SK-N-MC (cell line): ENCODE results near the gene PIK3CD.

Experiments used
- DNase-seq: peaks from one replicate; pipeline ENCODE4 v3.0.0-alpha.2; 2011; ENCODE audit warnings: low read depth, low spot score
- H3K27ac ChIP-seq: fragments of 200-600 bp; sonication (generic); 2 replicates; pipeline ENCODE4 v1.5.1; 2016; ENCODE audit warnings: mixed run types
- H3K36me3 ChIP-seq: fragments of 200-600 bp; sonication (generic); 2 replicates; pipeline ENCODE4 v1.6.1; 2017; ENCODE audit warnings: antibody characterized with exemption, low read length, mixed read lengths; ENCODE audit not compliant: insufficient read depth
- H3K4me3 ChIP-seq: fragments of 200-600 bp; sonication (generic); 2 replicates; pipeline ENCODE4 v1.5.1; 2016
- H3K9ac ChIP-seq: fragments of 200-600 bp; sonication (generic); 2 replicates; pipeline ENCODE4 v1.8.0; 2017; ENCODE audit warnings: mixed run types, mixed read lengths; ENCODE audit not compliant: insufficient read length
- H3K9me3 ChIP-seq: fragments of 200-600 bp; sonication (generic); 2 replicates; pipeline ENCODE4 v1.6.1; 2017; ENCODE audit warnings: low read depth, mild to moderate bottlenecking, antibody characterized with exemption, low read length, moderate library complexity, mixed read lengths
- EZH2 ChIP-seq: fragments of 200-600 bp; sonication (generic); IDR thresholded peaks from one replicate; pipeline ENCODE4 v1.6.1; 2017; ENCODE audit warnings: antibody characterized with exemption
- FOXP2 ChIP-seq: optimal IDR thresholded peaks from 2 replicates; pipeline ENCODE3; 2011; ENCODE audit warnings: mild to moderate bottlenecking, moderate library complexity; ENCODE audit not compliant: insufficient read depth; ENCODE audit errors: extremely low read length, control extremely low read depth
- POLR2AphosphoS5 ChIP-seq: IDR thresholded peaks from 2 replicates; pipeline ENCODE4 v1.6.1; 2012; ENCODE audit warnings: mild to moderate bottlenecking, low read depth, low read length, borderline replicate concordance

PIK3CD gene

GRCh38 chr1:9651565-9652378 is at the start of gene PIK3CD:
Gene PIK3CD, plus strand, starts transcription at chr1:9651731. Its CDS starts 58,725 bp downstream, at chr1:9710456.
- H3K9ac ChIP-seq = no peak within 1 kb of the TSS
- no peaks in the 10 kb centered on the region for H3K36me3 ChIP-seq
- no peak within 1 kb of the TSS for H3K27ac ChIP-seq
- peak within 1 kb of the TSS; percentile 80 for H3K4me3 ChIP-seq
- H3K9me3 ChIP-seq = no peaks in the 10 kb centered on the region
- TF ChIP-seq EZH2 = no peak
- no peak for TF ChIP-seq FOXP2
- no peak for TF ChIP-seq POLR2AphosphoS5
- no peak for DNase-seq

- H3K9me3 ChIP-seq = no peaks in the 10 kb centered on the region
- peaks cover 36% of the 10 kb centered on the region; the same call in 1 of the 2 replicates for H3K36me3 ChIP-seq
- H3K4me3 ChIP-seq = no peak overlapping the region
- no peak for DNase-seq
- H3K9ac ChIP-seq = no peak overlapping the region
- TF ChIP-seq EZH2 = no peak
- no peak for TF ChIP-seq POLR2AphosphoS5
- no peak for TF ChIP-seq FOXP2
- H3K27ac ChIP-seq = no peak overlapping the region
Measured at GRCh38 chr1:9601942-9602793, 49.4 kb upstream of the PIK3CD start.

- Histone ChIP-seq H3K4me3 (no peak overlapping the region), H3K9ac (no peak overlapping the region), H3K27ac (no peak overlapping the region), H3K9me3 (no peaks in the 10 kb centered on the region), H3K36me3 (peaks cover 35% of the 10 kb centered on the region; the same call in 1 of the 2 replicates)
- TF ChIP-seq FOXP2 (no peak), POLR2AphosphoS5 (no peak), EZH2 (no peak)
- no peak for DNase-seq
Measured at GRCh38 chr1:9602794-9603167, 48.8 kb upstream of the PIK3CD start.

DNA sequence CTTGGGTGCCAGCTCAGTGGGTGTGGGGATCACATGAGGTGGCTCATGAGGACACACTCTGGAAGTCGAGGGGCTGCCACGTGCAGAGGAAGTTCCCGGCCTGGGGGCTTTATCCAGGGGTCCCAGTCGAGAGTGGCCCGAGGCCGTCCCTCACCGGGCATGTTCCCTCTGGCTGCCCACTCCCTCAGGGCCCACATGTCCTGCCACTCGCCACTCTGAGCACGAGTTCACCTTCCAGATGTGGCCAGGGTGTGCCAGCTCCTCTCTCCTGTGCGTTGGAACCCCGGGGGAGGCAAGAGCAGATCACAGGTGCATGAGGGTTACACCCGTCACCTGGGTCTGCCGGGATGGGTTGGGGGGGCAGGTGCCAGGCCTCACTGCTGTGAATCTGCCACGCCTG is 48.2 kb upstream of the PIK3CD start:
- Histone ChIP-seq H3K9me3 (no peaks in the 10 kb centered on the region), H3K36me3 (peaks cover 33% of the 10 kb centered on the region; the same call in 1 of the 2 replicates), H3K27ac (no peak overlapping the region), H3K4me3 (no peak overlapping the region), H3K9ac (no peak overlapping the region)
- no peak for DNase-seq
- TF ChIP-seq POLR2AphosphoS5 = no peak
- TF ChIP-seq FOXP2 = no peak
- TF ChIP-seq EZH2 = no peak

DNA sequence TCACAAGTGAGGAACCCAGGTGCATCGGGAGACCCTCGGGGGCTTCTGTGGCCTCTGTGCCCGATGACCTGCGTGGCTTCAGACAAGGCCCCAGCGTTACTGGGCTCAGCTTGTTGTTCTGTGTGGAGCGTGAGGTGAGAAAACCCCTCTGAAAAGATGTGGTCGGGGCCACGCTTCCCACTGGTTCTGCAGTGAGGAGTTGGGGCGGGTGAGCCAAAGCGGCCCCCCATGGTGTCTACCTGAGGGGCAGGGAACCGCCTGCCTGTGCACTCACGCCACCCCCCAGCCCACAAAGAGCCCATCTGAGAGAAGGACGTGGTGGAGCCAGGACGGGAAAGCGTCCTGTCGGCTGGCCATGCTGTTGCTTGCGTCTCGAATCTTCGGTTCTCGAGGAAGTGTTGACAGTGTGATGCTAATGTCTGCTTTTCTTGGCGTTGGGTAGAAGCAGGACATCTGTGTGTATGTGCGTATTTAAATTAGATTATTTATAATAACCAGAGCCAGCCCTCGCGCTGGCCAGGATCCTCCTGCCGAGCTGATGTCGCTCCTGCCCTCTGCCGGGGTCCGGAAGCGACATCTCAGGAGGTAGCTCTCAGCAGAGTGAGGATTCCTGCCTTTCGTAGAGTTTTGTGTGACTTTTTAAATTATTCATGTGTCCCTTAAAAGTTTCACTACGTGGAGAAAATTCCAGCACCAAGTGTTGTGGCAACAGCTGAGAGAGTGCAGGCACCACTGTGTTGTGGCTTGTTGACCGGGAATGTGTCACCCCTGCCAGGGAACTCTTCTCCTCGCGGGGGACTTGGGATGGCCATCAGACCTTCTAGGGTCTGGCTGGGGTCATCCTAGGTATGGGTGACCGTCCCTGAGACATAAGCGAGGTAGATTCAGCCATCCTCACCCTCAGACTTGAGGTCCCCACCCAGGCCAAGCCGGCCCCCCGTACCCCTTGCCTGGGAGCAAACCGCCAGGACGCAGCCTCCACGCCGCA is 47.5 kb upstream of the PIK3CD start:
- H3K4me3 ChIP-seq = no peak overlapping the region
- no peak for DNase-seq
- H3K27ac ChIP-seq = no peak overlapping the region
- peaks cover 35% of the 10 kb centered on the region; the same call in 1 of the 2 replicates for H3K36me3 ChIP-seq
- no peak overlapping the region for H3K9ac ChIP-seq
- H3K9me3 ChIP-seq = no peaks in the 10 kb centered on the region
- TF ChIP-seq POLR2AphosphoS5 (no peak), FOXP2 (no peak), EZH2 (no peak)

GRCh38 chr1:9604836-9605235 is 46.7 kb upstream of the PIK3CD start:
- no peaks in the 10 kb centered on the region for H3K9me3 ChIP-seq
- no peak overlapping the region for H3K27ac ChIP-seq
- H3K4me3 ChIP-seq = no peak overlapping the region
- no peak for DNase-seq
- no peak overlapping the region for H3K9ac ChIP-seq
- H3K36me3 ChIP-seq = peaks cover 33% of the 10 kb centered on the region; the same call in 1 of the 2 replicates
- no peak for TF ChIP-seq POLR2AphosphoS5
- no peak for TF ChIP-seq EZH2
- TF ChIP-seq FOXP2 = no peak

- Histone ChIP-seq H3K36me3 (peaks cover 24% of the 10 kb centered on the region; the same call in 1 of the 2 replicates), H3K9ac (no peak overlapping the region), H3K4me3 (no peak overlapping the region), H3K9me3 (no peaks in the 10 kb centered on the region), H3K27ac (no peak overlapping the region)
- DNase-seq = no peak
- TF ChIP-seq FOXP2 (no peak), POLR2AphosphoS5 (no peak), EZH2 (no peak)
Measured at GRCh38 chr1:9605946-9606455, 45.5 kb upstream of the PIK3CD start.
